Breast epithelium (tissue), 4 donors: ENCODE results near the gene PPP6R3. TPM values are rescaled to one million over a fixed set of nuclear protein-coding genes. Genes with fewer than 3 reads are reported as not detected.
A peak's percentile ranks its signal among the peaks of the same experiment; 100 is the strongest.

Experiments used
- DNase-seq, 2 donors: peaks; one replicate each; pipeline ENCODE4 v3.0.0-alpha.2; 2019; ENCODE audit warnings: low spot score in 2 of 2
- H3K27ac ChIP-seq, 2 donors: fragments of 200-600 bp; sonication (generic) in 1 of 2; one replicate each; pipeline ENCODE4 v1.5.1; 2016 to 2019; ENCODE audit warnings: mild to moderate bottlenecking in 1 of 2
- H3K27me3 ChIP-seq, 2 donors: fragments of 200-600 bp; sonication (generic) in 1 of 2; one replicate each; pipeline versions ENCODE4 v1.5.1 to v1.6.0; 2017 to 2019; ENCODE audit warnings: control low read depth in 1 of 2, mild to moderate bottlenecking in 1 of 2
- H3K36me3 ChIP-seq: fragments of 200-600 bp; one replicate; pipeline ENCODE4 v1.5.1; 2019
- H3K4me1 ChIP-seq, 2 donors: fragments of 200-600 bp; sonication (generic); one replicate each; pipeline ENCODE4 v1.5.1; 2016 to 2019; ENCODE audit warnings: control low read depth in 1 of 2
- H3K4me3 ChIP-seq, 3 donors: fragments of 200-600 bp; sonication (generic); 1 replicate in 2 of 3; 2 replicates in 1 of 3; pipeline ENCODE4 v1.5.1; 2016 to 2019; ENCODE audit warnings: mild to moderate bottlenecking in 3 of 3, moderate library complexity in 2 of 3
- H3K9me3 ChIP-seq, 2 donors: fragments of 200-600 bp; sonication (generic) in 1 of 2; one replicate each; pipeline ENCODE4 v1.5.1; 2016 to 2019; ENCODE audit warnings: control low read depth in 1 of 2
- POLR2A ChIP-seq: fragments of 450-650 bp; IDR thresholded peaks from one replicate; pipeline ENCODE4 v1.6.1; 2016; ENCODE audit warnings: antibody characterized with exemption, mild to moderate bottlenecking, moderate library complexity
- POLR2AphosphoS5 ChIP-seq, 3 donors: sonication (generic); formaldehyde crosslinking; IDR thresholded peaks; one replicate each; pipeline ENCODE4 v1.6.1; 2017; ENCODE audit warnings: antibody characterized with exemption in 3 of 3
- intact Hi-C: fragments of 100-400 bp; cut with DNase I; formaldehyde crosslinking; loops from one replicate; pipeline ENCODE4 v1.15.1; 2023; ENCODE audit warnings: low total_unique reads
- total RNA-seq, 3 donors: library from RNA; depleted of rRNA; stranded (reverse); fragments of >200 nt; gene quantifications; one replicate each; pipeline ENCODE4 v1.1.0, GENCODE V29; 2016
- TF ChIP-seq, protein P1 (sequence below), 3 donors: fragments of 450-650 bp; IDR thresholded peaks; one replicate each; pipeline ENCODE4 v1.5.1; 2016 to 2017; ENCODE audit warnings: antibody characterized with exemption in 3 of 3, mild to moderate bottlenecking in 3 of 3, moderate library complexity in 3 of 3

PPP6R3 gene
- total RNA-seq, 3 donors from 2014 or later, result 113 to 227 (median 183) TPM

DNA sequence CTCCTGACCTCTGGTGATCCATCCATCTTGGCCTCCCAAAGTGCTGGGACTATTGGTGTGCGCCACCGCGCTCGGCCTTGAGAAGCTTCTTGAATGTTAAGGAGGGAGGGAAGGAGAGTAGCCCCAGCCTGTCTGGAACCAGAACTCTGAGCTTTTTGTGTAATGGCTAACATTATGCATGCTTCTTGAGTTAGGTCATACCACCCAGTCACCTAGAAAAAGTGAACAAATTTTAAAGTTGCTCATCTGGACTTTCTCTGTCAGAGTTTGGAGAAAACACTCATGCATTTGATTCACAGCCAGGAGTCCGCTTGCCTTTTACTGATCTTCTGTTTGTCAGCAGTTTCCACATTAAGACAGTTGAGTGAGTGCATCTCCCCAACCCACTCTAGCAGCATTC lies 82.1 kb downstream of the PPP6R3 start:
- Histone ChIP-seq H3K9me3 (no peaks in the 10 kb centered on the region), H3K27ac (peak overlapping the region; percentile 54 to 75), H3K4me1 (no peaks in the 10 kb centered on the region), H3K4me3 (no peak overlapping the region), H3K27me3 (no peaks in the 10 kb centered on the region), H3K36me3 (no peaks in the 10 kb centered on the region)
- intact Hi-C loops, result no loop called here
- no peak for DNase-seq
- no peak for TF ChIP-seq POLR2A
- TF ChIP-seq, protein P1, sequence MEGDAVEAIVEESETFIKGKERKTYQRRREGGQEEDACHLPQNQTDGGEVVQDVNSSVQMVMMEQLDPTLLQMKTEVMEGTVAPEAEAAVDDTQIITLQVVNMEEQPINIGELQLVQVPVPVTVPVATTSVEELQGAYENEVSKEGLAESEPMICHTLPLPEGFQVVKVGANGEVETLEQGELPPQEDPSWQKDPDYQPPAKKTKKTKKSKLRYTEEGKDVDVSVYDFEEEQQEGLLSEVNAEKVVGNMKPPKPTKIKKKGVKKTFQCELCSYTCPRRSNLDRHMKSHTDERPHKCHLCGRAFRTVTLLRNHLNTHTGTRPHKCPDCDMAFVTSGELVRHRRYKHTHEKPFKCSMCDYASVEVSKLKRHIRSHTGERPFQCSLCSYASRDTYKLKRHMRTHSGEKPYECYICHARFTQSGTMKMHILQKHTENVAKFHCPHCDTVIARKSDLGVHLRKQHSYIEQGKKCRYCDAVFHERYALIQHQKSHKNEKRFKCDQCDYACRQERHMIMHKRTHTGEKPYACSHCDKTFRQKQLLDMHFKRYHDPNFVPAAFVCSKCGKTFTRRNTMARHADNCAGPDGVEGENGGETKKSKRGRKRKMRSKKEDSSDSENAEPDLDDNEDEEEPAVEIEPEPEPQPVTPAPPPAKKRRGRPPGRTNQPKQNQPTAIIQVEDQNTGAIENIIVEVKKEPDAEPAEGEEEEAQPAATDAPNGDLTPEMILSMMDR (IDR thresholded peaks at IDR 0.05), result no peak
- TF ChIP-seq POLR2AphosphoS5 (IDR thresholded peaks at IDR 0.05), result no peak

DNA sequence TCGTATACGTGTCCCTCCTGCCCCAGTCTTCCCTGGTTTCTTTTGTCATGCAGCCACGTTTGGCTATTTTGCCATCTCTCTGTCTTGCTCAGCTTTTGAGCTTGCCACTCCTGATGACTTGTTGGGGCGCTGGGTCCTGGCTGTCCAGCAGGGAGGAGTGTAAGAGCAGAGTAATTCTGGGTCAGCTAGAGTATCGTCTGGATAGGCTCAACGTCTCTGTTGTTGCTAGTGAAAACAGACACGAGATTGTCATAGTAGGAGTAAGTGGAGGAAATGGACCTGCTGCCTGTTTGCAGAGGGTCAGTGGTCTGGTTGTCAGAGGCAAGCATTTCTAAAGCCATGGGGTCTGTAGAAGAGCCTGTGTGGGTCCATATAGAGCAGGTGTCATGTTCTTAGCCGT lies 83.0 kb downstream of the PPP6R3 start:
- no peaks in the 10 kb centered on the region for H3K36me3 ChIP-seq
- no peaks in the 10 kb centered on the region for H3K4me1 ChIP-seq

DNA sequence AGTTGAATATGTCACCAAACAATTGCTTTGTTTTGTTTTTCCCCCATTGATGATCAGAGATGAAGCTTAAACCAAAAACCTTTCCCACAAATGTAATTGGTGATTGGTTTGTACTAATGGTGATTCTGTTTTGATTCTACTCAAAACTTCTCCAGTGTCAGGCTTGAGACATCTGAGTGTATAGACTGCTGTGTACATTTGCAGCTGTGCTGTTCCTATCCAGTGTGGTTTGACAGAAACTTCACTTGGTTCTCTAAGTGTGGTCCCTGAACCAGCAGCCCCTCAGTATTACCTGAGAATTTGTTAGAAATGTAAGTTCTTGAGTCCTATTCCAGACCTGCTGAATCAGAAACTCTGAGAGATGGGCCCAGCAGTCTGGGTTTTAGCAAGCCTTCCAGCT lies 84.8 kb downstream of the PPP6R3 start:
- TF ChIP-seq POLR2A, result no peak
- TF ChIP-seq, protein P1 (IDR thresholded peaks at IDR 0.05), result no peak
- no peak for TF ChIP-seq POLR2AphosphoS5 (IDR thresholded peaks at IDR 0.05)

More for the DNA sequence above, 83.0 kb downstream of the PPP6R3 start:
- H3K4me3 ChIP-seq, result no peak overlapping the region
- H3K27ac ChIP-seq, result peak overlapping the region in 1 of 2 donors; percentile 25
- no peaks in the 10 kb centered on the region for H3K9me3 ChIP-seq
- no peaks in the 10 kb centered on the region for H3K27me3 ChIP-seq
- TF ChIP-seq, protein P1 (IDR thresholded peaks at IDR 0.05), result no peak
- TF ChIP-seq POLR2AphosphoS5 (IDR thresholded peaks at IDR 0.05) (no peak), POLR2A (no peak)
- intact Hi-C loops, result no loop called here
- no peak for DNase-seq

DNA sequence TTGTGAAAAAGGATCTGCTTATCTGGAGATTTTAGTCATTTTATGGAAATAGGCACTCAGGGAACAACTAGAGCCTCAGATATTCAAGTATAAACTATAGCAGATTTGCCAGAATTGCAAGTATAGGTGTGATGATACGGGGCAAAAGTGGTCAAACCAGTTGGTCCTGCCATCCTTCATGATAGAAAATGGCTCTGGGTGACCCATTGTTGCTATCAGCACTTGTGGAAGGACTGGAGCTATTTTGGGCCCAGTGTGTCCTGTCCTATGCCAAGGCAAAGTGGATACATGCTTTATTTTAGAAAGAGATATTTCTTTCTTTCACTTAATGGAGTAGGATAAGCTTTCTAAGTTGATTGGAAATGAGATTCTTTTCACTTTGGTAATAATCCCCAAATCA lies 85.2 kb downstream of the PPP6R3 start:
- TF ChIP-seq POLR2A (no peak), POLR2AphosphoS5 (IDR thresholded peaks at IDR 0.05) (no peak)
- TF ChIP-seq, protein P1 (IDR thresholded peaks at IDR 0.05), result no peak
- Histone ChIP-seq H3K27me3 (no peaks in the 10 kb centered on the region), H3K9me3 (no peaks in the 10 kb centered on the region), H3K4me3 (no peak overlapping the region), H3K36me3 (no peaks in the 10 kb centered on the region), H3K27ac (no peak overlapping the region), H3K4me1 (no peaks in the 10 kb centered on the region)
- no peak for DNase-seq
- intact Hi-C loops, result no loop called here

More for the DNA sequence above, 84.8 kb downstream of the PPP6R3 start:
- Histone ChIP-seq H3K36me3 (no peaks in the 10 kb centered on the region), H3K4me1 (no peaks in the 10 kb centered on the region), H3K4me3 (no peak overlapping the region), H3K27me3 (no peaks in the 10 kb centered on the region), H3K27ac (no peak overlapping the region), H3K9me3 (no peaks in the 10 kb centered on the region)
- no peak for DNase-seq
- intact Hi-C loops, result no loop called here

DNA sequence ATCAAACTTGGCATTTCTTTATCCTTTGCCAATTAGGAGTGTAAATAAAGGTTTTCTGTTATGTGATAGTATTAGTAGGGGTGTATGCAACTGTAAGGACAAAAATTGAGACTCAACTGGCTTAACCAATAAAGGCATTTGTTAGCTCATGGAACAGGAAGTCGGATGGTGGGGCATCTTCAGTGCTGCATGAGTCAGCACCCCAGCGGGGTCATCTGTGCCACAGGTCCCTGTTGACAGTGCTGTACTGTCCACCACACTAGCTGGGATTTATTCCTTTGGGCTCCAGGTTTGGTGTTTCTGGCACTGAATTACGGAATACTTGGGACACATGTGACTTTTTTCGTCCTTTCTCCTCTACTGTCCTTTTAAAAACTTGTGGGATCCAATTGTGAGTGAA lies 86.0 kb downstream of the PPP6R3 start:
- H3K4me3 ChIP-seq, result no peak overlapping the region
- TF ChIP-seq, protein P1 (IDR thresholded peaks at IDR 0.05), result no peak
- TF ChIP-seq POLR2AphosphoS5 (IDR thresholded peaks at IDR 0.05), result no peak
- no peak for TF ChIP-seq POLR2A
- no peak for DNase-seq
- H3K4me1 ChIP-seq, result no peaks in the 10 kb centered on the region
- intact Hi-C loops, result no loop called here
- no peaks in the 10 kb centered on the region for H3K9me3 ChIP-seq
- no peak overlapping the region for H3K27ac ChIP-seq
- no peaks in the 10 kb centered on the region for H3K27me3 ChIP-seq
- no peaks in the 10 kb centered on the region for H3K36me3 ChIP-seq
